ENCODE results near the gene TMEM138.

- TF ChIP-seq, protein P1, sequence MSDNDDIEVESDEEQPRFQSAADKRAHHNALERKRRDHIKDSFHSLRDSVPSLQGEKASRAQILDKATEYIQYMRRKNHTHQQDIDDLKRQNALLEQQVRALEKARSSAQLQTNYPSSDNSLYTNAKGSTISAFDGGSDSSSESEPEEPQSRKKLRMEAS (IDR thresholded peaks at IDR 0.05): no peak
- no peak for TF ChIP-seq HNF4A (CRISPR knock-in tag; IDR thresholded peaks at IDR 0.05)
Observed at GRCh38 chr11:61328351-61328750, 33.8 kb upstream of the TMEM138 start.
